COLO829 (cell line): ENCODE results near the gene EEF1A2.
A peak's percentile ranks its signal among the peaks of the same experiment; 100 is the strongest.
"Not testable (repeated sequence)": the region's sequence is repeated elsewhere in the genome, so short reads cannot be mapped to it uniquely, and the experiment has no call there.

Source experiments
- DNase-seq: peaks from one replicate; pipeline ENCODE4 v3.0.0; 2012; ENCODE audit warnings: low spot score

Gene EEF1A2

GRCh38 chr20:63520504-63520933 is 21.6 kb upstream of the EEF1A2 start, which contains the start of gene PPDPF:
TSS of gene PPDPF (plus strand) at chr20:63520765. CDS start at chr20:63521309, 544 bp downstream.
- peak; percentile 98 for DNase-seq

GRCh38 chr20:63519668-63520503 is 21.0 kb upstream of the EEF1A2 start:
- DNase-seq: no peak

- DNase-seq: no peak
Observed at GRCh38 chr20:63518946-63519667, 20.2 kb upstream of the EEF1A2 start.

- DNase-seq: no peak
Observed at GRCh38 chr20:63518351-63518861, 19.5 kb upstream of the EEF1A2 start.

GRCh38 chr20:63517376-63518309 is 18.8 kb upstream of the EEF1A2 start:
- no peak for DNase-seq

GRCh38 chr20:63514520-63514919 is 15.6 kb upstream of the EEF1A2 start:
- not testable (repeated sequence) for DNase-seq

GRCh38 chr20:63513207-63513606 is 14.3 kb upstream of the EEF1A2 start:
- DNase-seq: no peak

- no peak for DNase-seq
Observed at GRCh38 chr20:63509088-63509564, 10.2 kb upstream of the EEF1A2 start.

- DNase-seq: no peak
Observed at GRCh38 chr20:63508072-63508768, 9.3 kb upstream of the EEF1A2 start.

GRCh38 chr20:63507083-63507743 is 8.3 kb upstream of the EEF1A2 start:
- no peak for DNase-seq

- DNase-seq: no peak
Observed at GRCh38 chr20:63505723-63506122, 6.8 kb upstream of the EEF1A2 start.

- no peak for DNase-seq
Observed at GRCh38 chr20:63505281-63505680, 6.4 kb upstream of the EEF1A2 start.

GRCh38 chr20:63504642-63505041 is 5.8 kb upstream of the EEF1A2 start:
- no peak for DNase-seq

GRCh38 chr20:63503524-63503923 is 4.6 kb upstream of the EEF1A2 start:
- no peak for DNase-seq

GRCh38 chr20:63502671-63503172 is 3.8 kb upstream of the EEF1A2 start:
- no peak for DNase-seq

- no peak for DNase-seq
Observed at GRCh38 chr20:63501818-63502670, 3.2 kb upstream of the EEF1A2 start.

- no peak for DNase-seq
Observed at GRCh38 chr20:63500902-63501817, 2.3 kb upstream of the EEF1A2 start.
